Skeletal muscle satellite cell (primary cell): ENCODE results near the gene UNC5CL.

Experiments
- H3K27me3 ChIP-seq: 2 replicates; pipeline ENCODE4 v1.7.0; 2013; ENCODE audit warnings: low read length; ENCODE audit not compliant: control insufficient read depth, insufficient read depth
- H3K36me3 ChIP-seq: 2 replicates; pipeline ENCODE4 v1.7.0; 2013; ENCODE audit warnings: mild to moderate bottlenecking, control low read depth, low read length; ENCODE audit not compliant: insufficient read depth
- H3K4me1 ChIP-seq: 2 replicates; pipeline ENCODE4 v1.7.0; 2013; ENCODE audit warnings: low read length; ENCODE audit not compliant: control insufficient read depth, insufficient read depth
- H3K4me2 ChIP-seq: 2 replicates; pipeline ENCODE4 v1.7.0; 2013; ENCODE audit warnings: mild to moderate bottlenecking, low read length
- H3K4me3 ChIP-seq: 2 replicates; pipeline ENCODE4 v1.7.0; 2013; ENCODE audit warnings: low read length
- H3K9ac ChIP-seq: 2 replicates; pipeline ENCODE4 v1.7.0; 2013; ENCODE audit warnings: mild to moderate bottlenecking, low read depth, low read length, moderate library complexity
- H3K9me3 ChIP-seq: replicated peaks from 2 replicates; pipeline ENCODE4 v1.7.0; 2013; ENCODE audit warnings: mild to moderate bottlenecking, control low read depth, low read length

Gene UNC5CL

GRCh38 chr6:40982917-40983316 is 56.1 kb downstream of the UNC5CL start:
- Histone ChIP-seq H3K9ac (no peak overlapping the region), H3K4me1 (no peaks in the 10 kb centered on the region), H3K36me3 (no peaks in the 10 kb centered on the region), H3K4me3 (no peak overlapping the region), H3K4me2 (no peak overlapping the region), H3K27me3 (peaks cover 3% of the 10 kb centered on the region), H3K9me3 (no peaks in the 10 kb centered on the region)

DNA sequence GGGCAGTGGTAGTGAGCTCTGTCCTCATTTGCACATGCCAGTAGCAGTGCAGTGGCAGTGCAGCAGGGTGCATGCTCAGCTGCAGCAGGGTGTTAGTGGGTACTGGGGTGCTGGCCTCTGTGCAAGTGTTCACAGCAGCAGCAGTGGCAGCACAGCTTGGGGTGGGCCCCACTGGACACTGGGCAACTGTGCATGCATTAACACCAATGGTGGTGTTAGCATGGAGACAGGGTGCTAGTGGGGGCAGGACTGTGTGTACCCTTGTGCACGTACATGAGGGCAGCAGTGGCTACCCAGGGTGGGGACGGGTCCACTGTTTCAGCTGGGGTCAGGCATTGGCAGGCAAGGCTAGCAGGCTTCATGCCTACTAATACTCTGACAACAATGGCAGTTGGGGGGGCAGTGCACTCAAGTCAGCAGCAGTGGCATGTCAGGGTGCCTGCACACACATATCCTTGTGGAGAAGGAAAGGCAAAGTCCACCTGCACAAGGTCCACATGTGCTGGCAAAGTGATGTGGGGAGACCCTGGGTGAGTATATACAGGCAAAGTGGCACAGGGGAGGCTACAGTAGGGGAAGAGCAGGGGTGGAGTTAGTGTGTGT is 60.2 kb downstream of the UNC5CL start:
- no peaks in the 10 kb centered on the region for H3K4me1 ChIP-seq
- no peaks in the 10 kb centered on the region for H3K36me3 ChIP-seq
- no peak overlapping the region for H3K4me3 ChIP-seq
- H3K27me3 ChIP-seq: peaks cover 3% of the 10 kb centered on the region
- H3K4me2 ChIP-seq: no peak overlapping the region
- H3K9ac ChIP-seq: no peak overlapping the region
- H3K9me3 ChIP-seq: no peaks in the 10 kb centered on the region

GRCh38 chr6:40977695-40978094 is 61.3 kb downstream of the UNC5CL start:
- Histone ChIP-seq H3K27me3 (peaks cover 3% of the 10 kb centered on the region), H3K4me3 (no peak overlapping the region)

DNA sequence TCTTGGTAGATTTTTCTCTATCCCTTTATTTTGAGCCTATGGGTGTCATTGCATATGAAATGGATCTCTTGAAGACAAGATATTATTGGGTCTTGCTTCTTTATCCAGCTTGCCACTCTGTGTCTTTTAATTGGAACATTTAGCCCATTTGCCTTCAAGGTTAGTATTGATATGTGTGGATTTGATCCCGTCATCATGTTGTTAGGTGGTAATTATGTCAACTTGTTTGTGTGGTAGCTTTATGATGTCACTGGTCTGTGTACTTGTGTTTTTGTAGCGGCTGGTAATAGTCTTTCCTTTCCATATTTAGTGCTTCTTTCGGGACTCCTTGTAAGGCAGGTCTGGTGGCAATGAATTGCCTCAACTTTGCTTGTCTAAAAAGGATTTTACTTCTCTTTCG is 61.9 kb downstream of the UNC5CL start:
- no peaks in the 10 kb centered on the region for H3K36me3 ChIP-seq
- H3K27me3 ChIP-seq: peaks cover 3% of the 10 kb centered on the region
- no peak overlapping the region for H3K4me2 ChIP-seq
- no peak overlapping the region for H3K4me3 ChIP-seq
- no peaks in the 10 kb centered on the region for H3K9me3 ChIP-seq
- H3K4me1 ChIP-seq: no peaks in the 10 kb centered on the region
- no peak overlapping the region for H3K9ac ChIP-seq

More at GRCh38 chr6:40977695-40978094, 61.3 kb downstream of the UNC5CL start:
- Histone ChIP-seq H3K9ac (no peak overlapping the region), H3K9me3 (no peaks in the 10 kb centered on the region), H3K4me1 (no peaks in the 10 kb centered on the region), H3K4me2 (no peak overlapping the region), H3K36me3 (no peaks in the 10 kb centered on the region)
